AG04450 (cell line): ENCODE measurements around the gene ERLIN1. TPM values are rescaled to one million over a fixed set of nuclear protein-coding genes. Genes with fewer than 3 reads are reported as not detected.

Experiments
- CTCF ChIA-PET: fragments of 300-600, 350-600 bp; formaldehyde crosslinking; extraction: SDS; loops from one replicate; lab custom pipeline; 2022; ENCODE audit warnings: antibody characterized with exemption, inconsistent platforms; lab: Charles Lee
- POLR2A ChIA-PET: fragments of 350-600 bp; formaldehyde crosslinking; extraction: SDS; loops from one replicate; lab custom pipeline; 2021; ENCODE audit warnings: antibody characterized with exemption, inconsistent platforms; lab: Yijun Ruan, JAX
- DNase-seq: peaks from one replicate; pipeline ENCODE4 v3.0.0-alpha.2; 2011; ENCODE audit warnings: low read depth, low spot score
- H3K27ac ChIP-seq: one replicate; pipeline ENCODE4 v1.5.1; 2012; ENCODE audit warnings: low read depth, low read length, control low read depth
- H3K27me3 ChIP-seq: one replicate; pipeline ENCODE4 v1.6.0; 2012; ENCODE audit warnings: low read length; ENCODE audit not compliant: control insufficient read depth, insufficient read depth
- H3K4me3 ChIP-seq: 2 replicates; pipeline ENCODE4 v1.5.1; 2011; ENCODE audit warnings: mild to moderate bottlenecking, low read depth, low read length, control low read depth
- H3K9me3 ChIP-seq: 2 replicates; pipeline ENCODE4 v1.5.1; 2012; ENCODE audit warnings: low read length; ENCODE audit not compliant: control insufficient read depth, insufficient read depth
- CTCF ChIP-seq: IDR thresholded peaks from 2 replicates; pipeline ENCODE4 v1.5.1; 2011; ENCODE audit warnings: low read depth, low read length, control low read depth, inconsistent platforms
- polyA plus RNA-seq: library from polyadenylated mRNA; depleted of rRNA; stranded (reverse); fragments of >200 nt; gene quantifications from 2 replicates; pipeline ENCODE4 v1.2.3, GENCODE V29; 2011

Gene ERLIN1
- polyA plus RNA-seq, 1 experiment, result 50.1 TPM

- POLR2A ChIA-PET, result interaction anchor here (0.6 kb wide), 1 partner anchor 77 kb away, joined by 5 read pairs; no protein-coding TSS in a partner anchor
- Histone ChIP-seq H3K27ac (no peak overlapping the region), H3K9me3 (no peaks in the 10 kb centered on the region), H3K4me3 (no peak overlapping the region), H3K27me3 (peaks cover 15% of the 10 kb centered on the region)
- no peak for DNase-seq
- CTCF ChIA-PET, result interaction anchor here (1.1 kb wide), 1 partner anchor 74 kb away, joined by 3 read pairs; no protein-coding TSS in a partner anchor
- no peak for TF ChIP-seq CTCF
Observed at GRCh38 chr10:100119726-100120125, 66.1 kb downstream of the ERLIN1 start.

GRCh38 chr10:100114976-100115770, 70.7 kb downstream of the ERLIN1 start:
- no peak for DNase-seq
- ChIA-PET CTCF (no interaction called here), POLR2A (no interaction called here)
- TF ChIP-seq CTCF, result no peak
- H3K9me3 ChIP-seq, result no peaks in the 10 kb centered on the region
- peaks cover 7% of the 10 kb centered on the region for H3K27me3 ChIP-seq
- no peak overlapping the region for H3K4me3 ChIP-seq
- no peak overlapping the region for H3K27ac ChIP-seq

GRCh38 chr10:100114460-100114859, 71.4 kb downstream of the ERLIN1 start:
- no peak for TF ChIP-seq CTCF
- H3K4me3 ChIP-seq, result no peak overlapping the region
- no peak for DNase-seq
- peaks cover 7% of the 10 kb centered on the region for H3K27me3 ChIP-seq
- POLR2A ChIA-PET, result no interaction called here
- no peak overlapping the region for H3K27ac ChIP-seq
- no peaks in the 10 kb centered on the region for H3K9me3 ChIP-seq
- CTCF ChIA-PET, result interaction anchor here (1.1 kb wide), 1 partner anchor 269 kb away, joined by 3 read pairs; no protein-coding TSS in a partner anchor

GRCh38 chr10:100109670-100110069, 76.2 kb downstream of the ERLIN1 start:
- CTCF ChIA-PET, result no interaction called here
- no peak for TF ChIP-seq CTCF
- Histone ChIP-seq H3K9me3 (no peaks in the 10 kb centered on the region), H3K4me3 (no peak overlapping the region), H3K27me3 (peaks cover 4% of the 10 kb centered on the region), H3K27ac (no peak overlapping the region)
- no peak for DNase-seq
- POLR2A ChIA-PET, result no interaction called here

GRCh38 chr10:100106865-100107264, 79.0 kb downstream of the ERLIN1 start:
- Histone ChIP-seq H3K4me3 (no peak overlapping the region), H3K9me3 (no peaks in the 10 kb centered on the region), H3K27me3 (peaks cover 6% of the 10 kb centered on the region), H3K27ac (no peak overlapping the region)
- DNase-seq, result no peak
- POLR2A ChIA-PET, result interaction anchor here (0.6 kb wide), 1 partner anchor 1692 kb away, joined by 4 read pairs; no protein-coding TSS in a partner anchor
- CTCF ChIA-PET, result no interaction called here
- no peak for TF ChIP-seq CTCF
